Measurements from ENCODE around the gene TMC1. TPM values are rescaled to one million over a fixed set of nuclear protein-coding genes. Genes with fewer than 3 reads are reported as not detected.

Gene TMC1
- polyA plus RNA-seq, 2 of the 4 experiments (the other 2 are of a cell fraction), result 0.12 to 0.17 TPM

DNA sequence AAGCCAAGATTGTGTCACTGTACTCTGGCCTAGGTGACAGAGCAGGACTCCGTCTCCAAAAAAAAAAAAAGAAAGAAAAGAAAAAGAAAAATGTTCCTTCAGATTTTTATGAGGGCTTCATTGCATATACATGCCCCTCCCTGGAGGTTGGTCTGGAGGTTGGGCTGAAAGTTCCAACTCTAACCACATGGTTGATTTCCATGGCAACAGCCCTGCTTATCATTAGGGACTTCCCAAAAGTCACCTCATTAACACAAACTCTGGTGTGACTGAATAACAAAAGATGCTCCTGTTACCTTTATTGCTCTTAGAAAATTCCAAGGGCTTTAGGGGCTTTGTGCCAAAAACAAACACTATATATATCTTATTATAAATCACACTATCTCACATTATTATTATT, 113.8 kb downstream of the TMC1 start:
- Histone ChIP-seq H3K4me1 (no peaks in the 10 kb centered on the region), H3K4me3 (no peak overlapping the region), H3K27ac (no peak overlapping the region), H3K9me3 (peaks cover 14% of the 10 kb centered on the region), H3K4me2 (no peak overlapping the region)
- no peak for TF ChIP-seq JUN (IDR thresholded peaks at IDR 0.05)
- TF ChIP-seq POLR2AphosphoS2 (conservative IDR thresholded peaks at IDR 0.05; ENCODE audit: low read length), result no peak
- no peak for TF ChIP-seq CBX2 (IDR thresholded peaks at IDR 0.05; ENCODE audit: borderline replicate concordance, low read depth)
- no peak for TF ChIP-seq EP300 (IDR thresholded peaks at IDR 0.05)
- TF ChIP-seq HEYL (CRISPR knock-in tag; IDR thresholded peaks at IDR 0.05), result no peak
- TF ChIP-seq CBX8 (IDR thresholded peaks at IDR 0.05), result no peak
- no peak for TF ChIP-seq MAZ (IDR thresholded peaks at IDR 0.05; ENCODE audit: borderline replicate concordance, low read depth, low read length)
- no peak for TF ChIP-seq ZSCAN20 (CRISPR knock-in tag; IDR thresholded peaks at IDR 0.05)
- no peak for TF ChIP-seq NR3C1 (IDR thresholded peaks at IDR 0.05)
- no peak for TF ChIP-seq MYC (IDR thresholded peaks at IDR 0.05; ENCODE audit: borderline replicate concordance, low read length)
- no peak for TF ChIP-seq HOXB13 (CRISPR knock-in tag; IDR thresholded peaks at IDR 0.05; ENCODE audit: low read depth)
- no peak for TF ChIP-seq KDM5A (IDR thresholded peaks at IDR 0.05)
- no peak for TF ChIP-seq ZFP36 (IDR thresholded peaks at IDR 0.05; ENCODE audit: borderline replicate concordance, partially characterized antibody)
- TF ChIP-seq, protein P1, sequence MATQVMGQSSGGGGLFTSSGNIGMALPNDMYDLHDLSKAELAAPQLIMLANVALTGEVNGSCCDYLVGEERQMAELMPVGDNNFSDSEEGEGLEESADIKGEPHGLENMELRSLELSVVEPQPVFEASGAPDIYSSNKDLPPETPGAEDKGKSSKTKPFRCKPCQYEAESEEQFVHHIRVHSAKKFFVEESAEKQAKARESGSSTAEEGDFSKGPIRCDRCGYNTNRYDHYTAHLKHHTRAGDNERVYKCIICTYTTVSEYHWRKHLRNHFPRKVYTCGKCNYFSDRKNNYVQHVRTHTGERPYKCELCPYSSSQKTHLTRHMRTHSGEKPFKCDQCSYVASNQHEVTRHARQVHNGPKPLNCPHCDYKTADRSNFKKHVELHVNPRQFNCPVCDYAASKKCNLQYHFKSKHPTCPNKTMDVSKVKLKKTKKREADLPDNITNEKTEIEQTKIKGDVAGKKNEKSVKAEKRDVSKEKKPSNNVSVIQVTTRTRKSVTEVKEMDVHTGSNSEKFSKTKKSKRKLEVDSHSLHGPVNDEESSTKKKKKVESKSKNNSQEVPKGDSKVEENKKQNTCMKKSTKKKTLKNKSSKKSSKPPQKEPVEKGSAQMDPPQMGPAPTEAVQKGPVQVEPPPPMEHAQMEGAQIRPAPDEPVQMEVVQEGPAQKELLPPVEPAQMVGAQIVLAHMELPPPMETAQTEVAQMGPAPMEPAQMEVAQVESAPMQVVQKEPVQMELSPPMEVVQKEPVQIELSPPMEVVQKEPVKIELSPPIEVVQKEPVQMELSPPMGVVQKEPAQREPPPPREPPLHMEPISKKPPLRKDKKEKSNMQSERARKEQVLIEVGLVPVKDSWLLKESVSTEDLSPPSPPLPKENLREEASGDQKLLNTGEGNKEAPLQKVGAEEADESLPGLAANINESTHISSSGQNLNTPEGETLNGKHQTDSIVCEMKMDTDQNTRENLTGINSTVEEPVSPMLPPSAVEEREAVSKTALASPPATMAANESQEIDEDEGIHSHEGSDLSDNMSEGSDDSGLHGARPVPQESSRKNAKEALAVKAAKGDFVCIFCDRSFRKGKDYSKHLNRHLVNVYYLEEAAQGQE (IDR thresholded peaks at IDR 0.05), result no peak
- no peak for TF ChIP-seq CHD2 (IDR thresholded peaks at IDR 0.05; ENCODE audit: low read length, partially characterized antibody)
- TF ChIP-seq ZNF302 (CRISPR knock-in tag; IDR thresholded peaks at IDR 0.05), result no peak
- 85% methylated on average over 1 of the region's 1 CpG for WGBS (ENCODE audit: missing lambda C conversion rate)
- POLR2A ChIA-PET, result no interaction called here
- no peak for FAIRE-seq
- CTCF ChIA-PET, result interaction anchor here (0.6 kb wide), 1 partner anchor 97 kb away, joined by 4 read pairs; no protein-coding TSS in a partner anchor
- ATAC-seq, result no peak
- no peak for DNase-seq (ENCODE audit: low read depth in 1 of 2, low spot score in 1 of 2)

DNA sequence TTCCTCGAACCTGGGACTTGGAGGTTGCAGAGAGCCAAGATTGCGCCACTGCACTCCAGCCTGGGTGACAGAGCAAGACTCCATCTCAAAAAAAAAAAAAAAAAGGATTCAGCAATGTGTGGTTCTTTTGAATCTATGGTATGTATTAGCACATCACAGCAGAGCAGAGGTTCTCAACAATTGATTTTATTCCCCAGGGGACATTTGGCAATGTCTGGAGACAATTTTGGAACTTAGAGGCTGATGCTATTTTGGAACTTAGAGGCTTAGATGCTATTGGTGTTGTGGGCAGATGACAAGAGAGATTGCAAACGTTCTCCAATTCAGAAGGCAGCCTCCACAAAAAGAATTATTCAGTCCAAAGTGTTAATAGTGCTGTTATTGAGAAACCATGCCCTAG, 115.2 kb downstream of the TMC1 start:
- peaks cover 14% of the 10 kb centered on the region for H3K9me3 ChIP-seq
- no peak overlapping the region for H3K4me3 ChIP-seq
- ChIA-PET POLR2A (no interaction called here), CTCF (interaction anchor here (0.8 kb wide), 1 partner anchor 186 kb away, joined by 3 read pairs; no protein-coding TSS in a partner anchor)
- FAIRE-seq, result no peak
- 32% methylated on average over 3 of the region's 3 CpGs for WGBS (ENCODE audit: missing lambda C conversion rate)
- no peak for ATAC-seq
- no peak overlapping the region for H3K27ac ChIP-seq
- no peak overlapping the region for H3K4me2 ChIP-seq
- H3K4me1 ChIP-seq, result no peaks in the 10 kb centered on the region
- no peak for TF ChIP-seq HDAC2 (IDR thresholded peaks at IDR 0.05)
- TF ChIP-seq, protein P2, sequence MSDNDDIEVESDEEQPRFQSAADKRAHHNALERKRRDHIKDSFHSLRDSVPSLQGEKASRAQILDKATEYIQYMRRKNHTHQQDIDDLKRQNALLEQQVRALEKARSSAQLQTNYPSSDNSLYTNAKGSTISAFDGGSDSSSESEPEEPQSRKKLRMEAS (IDR thresholded peaks at IDR 0.05), result no peak
- DNase-seq (ENCODE audit: low read depth in 1 of 2, low spot score in 1 of 2), result no peak

DNA sequence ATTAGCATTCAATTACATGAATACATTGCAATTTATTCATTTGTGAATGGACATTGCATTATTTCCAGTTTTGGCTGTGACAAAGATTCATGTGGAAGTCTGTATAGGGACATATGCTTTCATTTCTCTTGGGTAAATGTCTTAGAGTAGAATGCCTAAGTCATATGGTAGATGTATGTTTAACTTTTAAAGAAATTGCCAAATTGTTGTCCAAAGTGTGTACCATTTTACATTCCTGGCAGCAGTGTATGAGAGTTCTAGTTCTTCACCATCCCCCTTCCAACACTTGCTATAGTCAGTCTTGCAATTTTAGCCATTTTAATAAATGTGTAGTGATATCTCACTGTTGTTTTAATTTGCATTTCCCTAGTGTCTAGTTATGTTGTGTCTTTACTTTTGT, 122.2 kb downstream of the TMC1 start:
- CTCF ChIA-PET, result interaction anchor here (1.4 kb wide), 1 partner anchor 363 kb away, joined by 4 read pairs; no protein-coding TSS in a partner anchor
- H3K4me1 ChIP-seq, result no peaks in the 10 kb centered on the region
- no peak for TF ChIP-seq TFCP2L1 (CRISPR knock-in tag; IDR thresholded peaks at IDR 0.05)
- TF ChIP-seq BHLHE40 (IDR thresholded peaks at IDR 0.05; ENCODE audit: low read depth, low read length), result no peak
- TF ChIP-seq ZFP36 (IDR thresholded peaks at IDR 0.05; ENCODE audit: borderline replicate concordance, partially characterized antibody), result peak; percentile 11
- no peak for TF ChIP-seq ESRRA (IDR thresholded peaks at IDR 0.05; ENCODE audit: borderline replicate concordance, low read length)
- TF ChIP-seq MAZ (IDR thresholded peaks at IDR 0.05; ENCODE audit: borderline replicate concordance, low read depth, low read length), result no peak
- no peak for TF ChIP-seq CEBPB (IDR thresholded peaks at IDR 0.05)
- no peak overlapping the region for H3K27ac ChIP-seq
- POLR2A ChIA-PET, result no interaction called here
- DNase-seq (ENCODE audit: low read depth in 1 of 2, low spot score in 1 of 2) (no peak), FAIRE-seq (peak; percentile 89), ATAC-seq (no peak)
- H3K4me2 ChIP-seq, result no peak overlapping the region
- H3K4me3 ChIP-seq, result no peak overlapping the region
- no peaks in the 10 kb centered on the region for H3K9me3 ChIP-seq

Data from A549 (cell line).